ENCODE measurements around the gene MRPS23.

DNA sequence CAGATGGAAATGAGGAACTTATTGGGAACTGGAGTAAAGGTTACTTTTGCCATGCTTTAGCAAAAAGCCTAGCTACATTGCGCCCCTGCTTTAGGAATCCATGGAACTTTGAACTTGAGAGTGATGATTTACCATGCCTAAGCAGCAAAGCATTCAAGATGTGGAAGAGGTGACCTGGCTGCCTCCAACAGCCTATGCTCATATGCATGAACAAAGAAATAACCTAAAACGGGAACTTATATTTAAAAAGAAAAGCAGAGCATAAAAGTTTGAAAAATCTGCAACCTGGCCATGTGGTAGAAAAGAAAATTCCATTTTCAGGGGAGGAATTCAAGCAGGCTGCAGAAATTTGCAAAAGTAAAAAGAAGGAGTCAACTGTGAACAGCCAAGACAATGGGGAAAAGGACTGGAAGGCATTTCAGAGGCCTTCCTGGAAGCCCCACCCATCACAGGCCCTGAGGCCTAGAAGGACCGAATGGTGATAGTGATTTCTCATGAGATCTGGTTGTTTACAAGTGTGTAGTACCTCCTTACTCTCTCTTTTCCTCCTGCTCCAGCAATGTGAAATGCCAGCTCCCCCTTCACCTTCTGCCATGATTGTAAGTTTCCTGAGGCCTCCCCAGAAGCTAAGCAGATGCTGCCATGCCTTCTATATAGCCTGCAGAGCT, 48.7 kb downstream of the MRPS23 start:
- no peak for TF ChIP-seq POLR2A (IDR thresholded peaks at IDR 0.05)
- TF ChIP-seq, protein P1, sequence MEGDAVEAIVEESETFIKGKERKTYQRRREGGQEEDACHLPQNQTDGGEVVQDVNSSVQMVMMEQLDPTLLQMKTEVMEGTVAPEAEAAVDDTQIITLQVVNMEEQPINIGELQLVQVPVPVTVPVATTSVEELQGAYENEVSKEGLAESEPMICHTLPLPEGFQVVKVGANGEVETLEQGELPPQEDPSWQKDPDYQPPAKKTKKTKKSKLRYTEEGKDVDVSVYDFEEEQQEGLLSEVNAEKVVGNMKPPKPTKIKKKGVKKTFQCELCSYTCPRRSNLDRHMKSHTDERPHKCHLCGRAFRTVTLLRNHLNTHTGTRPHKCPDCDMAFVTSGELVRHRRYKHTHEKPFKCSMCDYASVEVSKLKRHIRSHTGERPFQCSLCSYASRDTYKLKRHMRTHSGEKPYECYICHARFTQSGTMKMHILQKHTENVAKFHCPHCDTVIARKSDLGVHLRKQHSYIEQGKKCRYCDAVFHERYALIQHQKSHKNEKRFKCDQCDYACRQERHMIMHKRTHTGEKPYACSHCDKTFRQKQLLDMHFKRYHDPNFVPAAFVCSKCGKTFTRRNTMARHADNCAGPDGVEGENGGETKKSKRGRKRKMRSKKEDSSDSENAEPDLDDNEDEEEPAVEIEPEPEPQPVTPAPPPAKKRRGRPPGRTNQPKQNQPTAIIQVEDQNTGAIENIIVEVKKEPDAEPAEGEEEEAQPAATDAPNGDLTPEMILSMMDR (IDR thresholded peaks at IDR 0.05): no peak
